H1 (cell line): ENCODE measurements around the gene ANO6. TPM values are rescaled to one million over a fixed set of nuclear protein-coding genes. Genes with fewer than 3 reads are reported as not detected.

ENCODE experiments used
- CTCF ChIA-PET: fragments of 300-600 bp; sonication (Branson Sonifier 250); formaldehyde crosslinking; loops from one replicate; lab custom pipeline; 2021; ENCODE audit not compliant: partially characterized antibody; lab: Charles Lee
- POLR2A ChIA-PET: fragments of 300-600 bp; sonication (Branson Sonifier 250); formaldehyde crosslinking; loops from one replicate; lab custom pipeline; 2021; ENCODE audit warnings: inconsistent platforms; ENCODE audit not compliant: partially characterized antibody; lab: Charles Lee
- DNase-seq, 2 experiments: peaks; one replicate each; pipeline versions ENCODE4 v3.0.0 to v3.0.0-alpha.2; 2010 to 2022; ENCODE audit warnings: low spot score in 2 of 2, low read depth in 1 of 2, mixed read lengths in 1 of 2
- FAIRE-seq: peaks from 2 replicates; lab custom pipeline; 2011; peaks lifted over from hg19 to GRCh38; lab: Jason Lieb, UNC
- H2AFZ ChIP-seq: 2 replicates; pipeline ENCODE4 v1.8.1; 2012; ENCODE audit warnings: low read length, inconsistent platforms
- H2AK5ac ChIP-seq: 2 replicates; pipeline ENCODE4 v1.6.1; 2013; ENCODE audit warnings: low read depth, low read length
- H2BK120ac ChIP-seq: replicated peaks from 2 replicates; pipeline ENCODE3; 2013; ENCODE audit warnings: low read depth, low read length, inconsistent platforms
- H2BK12ac ChIP-seq: 2 replicates; pipeline ENCODE4 v1.6.1; 2013; ENCODE audit warnings: low read depth, low read length
- H2BK15ac ChIP-seq: 2 replicates; pipeline ENCODE4 v1.6.1; 2013; ENCODE audit warnings: low read length
- H2BK20ac ChIP-seq: 2 replicates; pipeline ENCODE4 v1.6.1; 2013; ENCODE audit warnings: low read length
- H2BK5ac ChIP-seq: 2 replicates; pipeline ENCODE4 v1.6.1; 2013; ENCODE audit warnings: low read depth, low read length
- H3K14ac ChIP-seq: 2 replicates; pipeline ENCODE4 v1.6.1; 2013; ENCODE audit warnings: inconsistent platforms; ENCODE audit not compliant: insufficient read length
- H3K18ac ChIP-seq: 2 replicates; pipeline ENCODE4 v1.6.1; 2013; ENCODE audit warnings: low read length; ENCODE audit errors: extremely low read depth
- H3K23ac ChIP-seq: 2 replicates; pipeline ENCODE4 v1.6.1; 2013; ENCODE audit warnings: inconsistent platforms; ENCODE audit not compliant: insufficient read length
- H3K23me2 ChIP-seq: 2 replicates; pipeline ENCODE4 v1.6.1; 2013; ENCODE audit warnings: low read depth, low read length
- H3K27ac ChIP-seq: 2 replicates; pipeline ENCODE4 v1.6.1; 2011; ENCODE audit warnings: low read depth, low read length, inconsistent platforms
- H3K27me3 ChIP-seq, 4 experiments: replicated peaks in 1 of 4; 1 replicate in 1 of 4; 2 replicates in 3 of 4; pipeline versions ENCODE4 v1.6.1 to v1.8.1; 2011 to 2013; ENCODE audit warnings: low read length in 3 of 4, mild to moderate bottlenecking in 3 of 4, inconsistent platforms in 2 of 4, mixed read lengths in 2 of 4, moderate library complexity in 1 of 4; ENCODE audit not compliant: control insufficient read depth in 3 of 4, insufficient read depth in 3 of 4; ENCODE audit errors: extremely low read depth in 1 of 4
- H3K36me3 ChIP-seq, 4 experiments: 2 replicates each; pipeline versions ENCODE4 v1.6.1 to v1.8.1; 2011 to 2013; ENCODE audit warnings: mild to moderate bottlenecking in 4 of 4, low read length in 3 of 4, moderate library complexity in 2 of 4, control low read depth in 1 of 4, inconsistent platforms in 1 of 4; ENCODE audit not compliant: insufficient read depth in 4 of 4, control insufficient read depth in 2 of 4
- H3K4ac ChIP-seq: replicated peaks from 2 replicates; pipeline ENCODE3; 2013; ENCODE audit warnings: low read length, low read depth, mixed read lengths, inconsistent platforms; ENCODE audit not compliant: insufficient read length
- H3K4me1 ChIP-seq, 4 experiments: replicated peaks in 1 of 4; 1 replicate in 1 of 4; 2 replicates in 3 of 4; pipeline versions ENCODE4 v1.6.1 to v1.8.1; 2011 to 2013; ENCODE audit warnings: low read length in 3 of 4, inconsistent platforms in 2 of 4, mixed read lengths in 1 of 4; ENCODE audit not compliant: insufficient read depth in 4 of 4, control insufficient read depth in 3 of 4
- H3K4me2 ChIP-seq, 2 experiments: 2 replicates each; pipeline versions ENCODE4 v1.6.1 to v1.8.1; 2011 to 2013; ENCODE audit warnings: low read depth in 2 of 2, low read length in 2 of 2, control low read depth in 1 of 2, inconsistent platforms in 1 of 2, mild to moderate bottlenecking in 1 of 2; ENCODE audit not compliant: insufficient read depth in 1 of 2
- H3K4me3 ChIP-seq, 4 experiments: fragments of 200-600, 300-600 bp in 1 of 4; sonication (generic), shearing (Covaris generic), sonication (Bioruptor Twin) in 1 of 4; 2 replicates each; pipeline versions ENCODE4 v1.5.1 to v1.8.1; 2011 to 2016; ENCODE audit warnings: low read length in 4 of 4, low read depth in 3 of 4, control low read depth in 2 of 4, inconsistent platforms in 2 of 4, mild to moderate bottlenecking in 2 of 4, mixed read lengths in 1 of 4, moderate library complexity in 1 of 4; ENCODE audit not compliant: insufficient read depth in 2 of 4; ENCODE audit errors: extremely low read depth in 1 of 4
- H3K56ac ChIP-seq: replicated peaks from 2 replicates; pipeline ENCODE3; 2013; ENCODE audit warnings: low read depth, mild to moderate bottlenecking, mixed read lengths, low read length, inconsistent platforms; ENCODE audit not compliant: insufficient read length
- H3K79me1 ChIP-seq: 2 replicates; pipeline ENCODE4 v1.6.1; 2013; ENCODE audit warnings: low read depth, low read length, control low read depth
- H3K79me2 ChIP-seq, 2 experiments: 2 replicates each; pipeline versions ENCODE4 v1.6.1 to v1.8.1; 2012 to 2013; ENCODE audit warnings: low read length in 2 of 2, mild to moderate bottlenecking in 2 of 2, inconsistent platforms in 1 of 2; ENCODE audit not compliant: insufficient read depth in 2 of 2, control insufficient read depth in 1 of 2
- H3K9ac ChIP-seq, 4 experiments: replicated peaks in 1 of 4; 1 replicate in 1 of 4; 2 replicates in 3 of 4; pipeline versions ENCODE4 v1.6.1 to v1.8.1; 2011 to 2013; ENCODE audit warnings: low read depth in 3 of 4, low read length in 3 of 4, control low read depth in 2 of 4, mild to moderate bottlenecking in 2 of 4, moderate library complexity in 2 of 4, inconsistent platforms in 1 of 4; ENCODE audit errors: extremely low read depth in 1 of 4
- H3K9me3 ChIP-seq, 2 experiments: 2 replicates each; pipeline versions ENCODE4 v1.6.1 to v1.8.1; 2012 to 2013; ENCODE audit warnings: mild to moderate bottlenecking in 2 of 2, moderate library complexity in 2 of 2, control low read depth in 1 of 2, inconsistent platforms in 1 of 2, low read depth in 1 of 2, low read length in 1 of 2, mixed read lengths in 1 of 2; ENCODE audit not compliant: insufficient read depth in 2 of 2
- H4K20me1 ChIP-seq, 2 experiments: replicated peaks in 1 of 2; 2 replicates each; pipeline versions ENCODE3 to v1.8.1; 2011 to 2013; ENCODE audit warnings: inconsistent platforms in 2 of 2, low read length in 2 of 2, mild to moderate bottlenecking in 1 of 2; ENCODE audit not compliant: insufficient read depth in 2 of 2, control insufficient read depth in 1 of 2
- H4K5ac ChIP-seq: 2 replicates; pipeline ENCODE4 v1.6.1; 2013; ENCODE audit warnings: low read length, low read depth, mixed read lengths, inconsistent platforms; ENCODE audit not compliant: insufficient read length
- H4K8ac ChIP-seq: 2 replicates; pipeline ENCODE4 v1.8.0; 2013; ENCODE audit warnings: mild to moderate bottlenecking, moderate library complexity, low read length, inconsistent platforms; ENCODE audit not compliant: insufficient read depth; ENCODE audit errors: extremely low read depth
- H4K91ac ChIP-seq: replicated peaks from 2 replicates; pipeline ENCODE3; 2013; ENCODE audit warnings: low read length, mixed read lengths, inconsistent platforms; ENCODE audit not compliant: insufficient read length
- BRCA1 ChIP-seq: IDR thresholded peaks from 2 replicates; pipeline ENCODE4 v1.6.1; 2012; ENCODE audit warnings: low read depth, low read length, improper control_type of control experiment
- CREB1 ChIP-seq: IDR thresholded peaks from 2 replicates; pipeline ENCODE4 v1.6.1; 2012; ENCODE audit warnings: inconsistent platforms
- CTCF ChIP-seq, 3 experiments: IDR thresholded peaks; 1 replicate in 2 of 3; 2 replicates in 1 of 3; pipeline versions ENCODE4 v1.5.1 to v1.6.1; 2011; ENCODE audit warnings: low read length in 3 of 3, mild to moderate bottlenecking in 3 of 3, inconsistent platforms in 2 of 3, low read depth in 1 of 3, moderate library complexity in 1 of 3; ENCODE audit not compliant: insufficient read depth in 1 of 3; ENCODE audit errors: control extremely low read depth in 1 of 3
- EP300 ChIP-seq, 2 experiments: IDR thresholded peaks; 1 replicate in 1 of 2; 2 replicates in 1 of 2; pipeline ENCODE4 v1.6.1; 2011 to 2012; ENCODE audit warnings: low read depth in 2 of 2, low read length in 2 of 2, mild to moderate bottlenecking in 2 of 2, borderline replicate concordance in 1 of 2, inconsistent platforms in 1 of 2, moderate library complexity in 1 of 2
- HDAC6 ChIP-seq: IDR thresholded peaks from one replicate; pipeline ENCODE4 v1.7.1; 2012; ENCODE audit warnings: low read depth, mild to moderate bottlenecking, inconsistent platforms, low read length, moderate library complexity
- MAFK ChIP-seq: IDR thresholded peaks from 2 replicates; pipeline ENCODE4 v1.6.1; 2012; ENCODE audit warnings: low read depth, mild to moderate bottlenecking, improper control_type of control experiment, low read length
- RAD21 ChIP-seq, 2 experiments: IDR thresholded peaks in 1 of 2; conservative IDR thresholded peaks in 1 of 2; 2 replicates each; pipeline ENCODE4 v1.6.1; 2011; ENCODE audit warnings: low read depth in 2 of 2, low read length in 2 of 2, improper control_type of control experiment in 1 of 2, inconsistent platforms in 1 of 2, mild to moderate bottlenecking in 1 of 2, moderate library complexity in 1 of 2
- WGBS, 2 experiments: shearing (Covaris generic) in 1 of 2; methylation state at CpG; one replicate each; pipeline versions ENCODE4 v1.1.6 to v1.1.7; 2013 to 2015; ENCODE audit warnings: low lambda C conversion rate in 2 of 2, mixed read lengths in 2 of 2, inconsistent platforms in 1 of 2, low coverage in 1 of 2, missing lambda C conversion rate in 1 of 2; ENCODE audit not compliant: insufficient replicate concordance in 2 of 2, insufficient coverage in 1 of 2, insufficient read length in 1 of 2; ENCODE audit errors: extremely low coverage in 1 of 2, missing lambda C conversion rate in 1 of 2; 5-methylcytosine and 5-hydroxymethylcytosine counted together
- polyA plus RNA-seq, 7 experiments: library from polyadenylated mRNA; depleted of rRNA in 3 of 7; stranded (reverse) in 5 of 7; unstranded in 2 of 7; fragments of >200 nt in 5 of 7; fragments of 200-250 nt in 2 of 7; gene quantifications; 1 replicate in 5 of 7; 2 replicates in 1 of 7; 4 replicates in 1 of 7; pipeline versions ENCODE4 v1.2.1 to v1.2.3, GENCODE V29; 2011 to 2013; ENCODE audit warnings: missing spikeins in 2 of 7, mixed read lengths in 2 of 7
- total RNA-seq: library from RNA; stranded (reverse); fragmentation: NEBNext Ultra II Directional; extraction: Animal tissue kit (Norgen Biotek cat#: 25700); gene quantifications from 2 replicates; pipeline ENCODE4 v1.2.1, GENCODE V29; 2021

ANO6 gene
- total and polyA plus RNA-seq, 2 of the 8 experiments (the other 6 are each of a cell fraction or from before 2014, with no cell fraction given) = 15.1 to 39.7 TPM

GRCh38 chr12:45464699-45465098, 248.8 kb downstream of the ANO6 start:
- Histone ChIP-seq H2BK12ac (no peak overlapping the region), H3K4me3 (no peak overlapping the region), H3K14ac (no peak overlapping the region), H4K8ac (no peak overlapping the region), H3K23me2 (no peaks in the 10 kb centered on the region), H2AFZ (no peak overlapping the region), H2BK20ac (no peak overlapping the region), H3K36me3 (no peaks in the 10 kb centered on the region), H3K79me2 (no peaks in the 10 kb centered on the region), H3K9me3 (no peaks in the 10 kb centered on the region), H3K79me1 (no peaks in the 10 kb centered on the region), H2BK5ac (no peak overlapping the region), H3K4me1 (no peaks in the 10 kb centered on the region; a peak in 1 of 7 replicates), H3K27ac (no peak overlapping the region), H2AK5ac (no peak overlapping the region), H4K5ac (no peak overlapping the region), H2BK120ac (no peak overlapping the region), H4K20me1 (no peaks in the 10 kb centered on the region), H3K4me2 (no peak overlapping the region), H3K27me3 (no peaks in the 10 kb centered on the region), H3K56ac (no peak overlapping the region), H3K23ac (no peak overlapping the region)
- WGBS, 2 experiments = 74% methylated on average over 4 of the region's 4 CpGs; no CpG with 5 or more reads in 1 of the 2 experiments
- CTCF ChIA-PET = interaction anchor here (0.9 to 1.5 kb wide), 2 partner anchors 12 to 19 kb away, joined by 3 read pairs; no protein-coding TSS in a partner anchor
- DNase-seq (no peak), FAIRE-seq (no peak)
- TF ChIP-seq CREB1 (no peak), CTCF (IDR thresholded peaks at IDR 0.05; ENCODE audit: control extremely low read depth in 1 of 3, insufficient read depth in 1 of 3, low read depth in 1 of 3, low read length in 3 of 3) (peak; percentile 8 to 27 (median 24)), MAFK (no peak), BRCA1 (no peak), RAD21 (IDR thresholded peaks at IDR 0.05 in 1 of 2, conservative IDR thresholded peaks at IDR 0.05 in 1 of 2; ENCODE audit: low read depth in 2 of 2, low read length in 2 of 2) (peak; percentile 31 to 48), EP300 (IDR thresholded peaks at IDR 0.05; ENCODE audit: borderline replicate concordance in 1 of 2, low read depth in 2 of 2, low read length in 2 of 2) (no peak), HDAC6 (no peak)
- TF ChIP-seq, all 59 proteins: peak for 2
- Histone ChIP-seq H3K4ac (no peak overlapping the region), H2BK15ac (no peak overlapping the region), H3K18ac (no peak overlapping the region), H4K91ac (no peak overlapping the region), H3K9ac (no peak overlapping the region)
- POLR2A ChIA-PET = no interaction called here
